Calu3 (cell line): ENCODE results near the gene CCT7. TPM values are rescaled to one million over a fixed set of nuclear protein-coding genes. Genes with fewer than 3 reads are reported as not detected.

Experiments
- BruUV-seq: library from RNA; stranded (reverse); fragments of 400-500 nt; replicated peaks from 2 replicates; lab custom pipeline; 2021; lab: Mats Ljungman, UMichigan
- CTCF ChIA-PET: fragments of 300-600 bp; sonication (Branson Sonifier 250); formaldehyde crosslinking; loops from one replicate; lab custom pipeline; 2022; ENCODE audit warnings: antibody characterized with exemption; lab: Charles Lee
- DNase-seq: peaks from one replicate; pipeline ENCODE4 v3.0.0; 2022
- H3K27ac Mint-ChIP-seq: one replicate; pipeline ENCODE4 v1.8.0; 2022; ENCODE audit warnings: mixed read lengths; ENCODE audit not compliant: unreplicated experiment
- H3K27me3 Mint-ChIP-seq: one replicate; pipeline ENCODE4 v1.8.0; 2022; ENCODE audit warnings: mixed read lengths; ENCODE audit not compliant: unreplicated experiment
- H3K36me3 Mint-ChIP-seq: one replicate; pipeline ENCODE4 v1.8.0; 2022; ENCODE audit warnings: mild to moderate bottlenecking, moderate library complexity, mixed read lengths; ENCODE audit not compliant: insufficient read depth, unreplicated experiment
- H3K4me1 Mint-ChIP-seq: one replicate; pipeline ENCODE4 v1.8.0; 2022; ENCODE audit warnings: mild to moderate bottlenecking, low read depth, mixed read lengths; ENCODE audit not compliant: unreplicated experiment
- H3K4me3 Mint-ChIP-seq: one replicate; pipeline ENCODE4 v1.8.0; 2022; ENCODE audit warnings: mild to moderate bottlenecking, low read depth, moderate library complexity, mixed read lengths; ENCODE audit not compliant: unreplicated experiment
- H3K9me3 Mint-ChIP-seq: one replicate; pipeline ENCODE4 v1.8.0; 2022; ENCODE audit warnings: low read depth, mixed read lengths; ENCODE audit not compliant: unreplicated experiment
- intact Hi-C: fragments of 100-400 bp; cut with micrococcal nuclease; formaldehyde crosslinking; loops from one replicate; pipeline ENCODE4 v1.10.0; 2022; ENCODE audit not compliant: unreplicated experiment
- total RNA-seq: library from RNA; stranded (reverse); gene quantifications from 2 replicates; pipeline ENCODE4 v1.2.3, GENCODE V29; 2022
- TF ChIP-seq, protein P1 (sequence below): fragments of 200-600 bp; IDR thresholded peaks from one replicate; pipeline ENCODE4 v1.8.0; 2022; ENCODE audit warnings: antibody characterized with exemption; ENCODE audit not compliant: unreplicated experiment

CCT7 gene
- total RNA-seq, 1 experiment from 2014 or later: 403 TPM

DNA sequence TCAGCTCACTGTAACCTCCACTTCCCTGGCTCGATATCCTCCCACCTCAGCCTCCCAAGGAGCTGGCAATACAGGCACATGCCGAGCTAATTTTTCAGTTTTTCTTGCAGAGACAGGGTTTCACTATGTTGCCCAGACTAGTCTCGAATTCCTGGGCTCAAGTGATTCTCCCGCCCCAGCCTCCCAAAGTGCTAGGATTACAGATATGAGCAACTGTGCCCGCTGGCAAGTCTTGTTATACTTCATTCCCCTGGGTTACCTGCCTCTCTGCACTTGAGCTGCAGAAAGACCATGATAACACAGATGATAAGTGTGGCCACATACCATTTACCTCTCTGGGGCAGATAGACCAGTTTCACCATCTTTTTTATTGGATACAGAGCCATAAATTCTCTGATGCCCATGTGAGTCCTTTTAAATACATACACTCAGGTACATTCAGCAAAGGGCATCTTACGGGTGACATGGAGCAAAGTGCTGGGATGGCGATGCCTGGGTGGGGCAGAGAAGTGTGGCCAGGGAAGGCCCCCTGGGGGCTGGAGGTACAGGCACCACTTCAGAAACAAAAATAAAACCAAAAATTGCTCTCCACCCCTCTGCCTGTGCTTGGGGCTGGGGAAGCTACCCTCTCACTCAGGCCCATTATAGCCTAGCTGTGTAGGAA, 20.4 kb downstream of the CCT7 start:
- peaks cover 54% of the 10 kb centered on the region for H3K36me3 Mint-ChIP-seq
- TF ChIP-seq, protein P1, sequence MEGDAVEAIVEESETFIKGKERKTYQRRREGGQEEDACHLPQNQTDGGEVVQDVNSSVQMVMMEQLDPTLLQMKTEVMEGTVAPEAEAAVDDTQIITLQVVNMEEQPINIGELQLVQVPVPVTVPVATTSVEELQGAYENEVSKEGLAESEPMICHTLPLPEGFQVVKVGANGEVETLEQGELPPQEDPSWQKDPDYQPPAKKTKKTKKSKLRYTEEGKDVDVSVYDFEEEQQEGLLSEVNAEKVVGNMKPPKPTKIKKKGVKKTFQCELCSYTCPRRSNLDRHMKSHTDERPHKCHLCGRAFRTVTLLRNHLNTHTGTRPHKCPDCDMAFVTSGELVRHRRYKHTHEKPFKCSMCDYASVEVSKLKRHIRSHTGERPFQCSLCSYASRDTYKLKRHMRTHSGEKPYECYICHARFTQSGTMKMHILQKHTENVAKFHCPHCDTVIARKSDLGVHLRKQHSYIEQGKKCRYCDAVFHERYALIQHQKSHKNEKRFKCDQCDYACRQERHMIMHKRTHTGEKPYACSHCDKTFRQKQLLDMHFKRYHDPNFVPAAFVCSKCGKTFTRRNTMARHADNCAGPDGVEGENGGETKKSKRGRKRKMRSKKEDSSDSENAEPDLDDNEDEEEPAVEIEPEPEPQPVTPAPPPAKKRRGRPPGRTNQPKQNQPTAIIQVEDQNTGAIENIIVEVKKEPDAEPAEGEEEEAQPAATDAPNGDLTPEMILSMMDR: no peak
- H3K27me3 Mint-ChIP-seq: no peaks in the 10 kb centered on the region
- intact Hi-C loops: no loop called here
- no peak for DNase-seq
- H3K9me3 Mint-ChIP-seq: no peaks in the 10 kb centered on the region
- H3K4me3 Mint-ChIP-seq: no peak overlapping the region
- H3K4me1 Mint-ChIP-seq: no peaks in the 10 kb centered on the region
- no TSS peak for BruUV-seq
- no peak overlapping the region for H3K27ac Mint-ChIP-seq
- CTCF ChIA-PET: interaction anchor here (0.5 to 1.4 kb wide), 2 partner anchors 21 to 624 kb away, joined by 3 to 4 read pairs; partner anchors contain the start of gene CCT7

DNA sequence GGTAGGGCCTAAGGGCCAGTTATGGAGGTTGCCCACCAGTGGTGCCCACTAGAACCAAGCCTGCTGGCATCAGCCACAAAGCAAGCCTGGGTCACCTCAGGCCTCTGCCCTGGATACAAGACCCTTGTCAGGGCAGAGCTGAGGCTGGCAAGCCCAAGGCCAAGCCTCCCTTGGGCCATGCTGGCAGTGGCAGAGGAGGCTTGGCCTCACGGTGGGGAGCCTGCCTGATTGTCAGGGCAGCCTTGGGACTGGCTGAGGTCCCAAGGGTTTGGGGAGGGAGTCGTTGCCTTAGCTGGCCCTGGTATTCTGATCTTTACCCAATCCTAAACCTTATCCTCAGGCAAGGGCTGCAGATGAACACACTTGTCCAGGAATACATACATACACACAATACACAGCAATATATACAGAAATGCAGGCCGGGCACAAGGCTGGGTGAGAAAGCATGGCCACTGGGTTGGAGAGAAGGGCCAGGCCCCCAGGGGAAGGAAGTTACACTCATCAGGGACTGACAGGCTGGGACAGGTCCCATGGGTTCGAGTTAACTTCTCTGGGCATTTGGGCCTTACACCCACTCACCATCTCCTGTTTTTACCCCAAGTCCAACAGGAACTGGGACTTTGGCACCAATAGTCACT, 21.0 kb downstream of the CCT7 start:
- intact Hi-C loops: no loop called here
- peaks cover 48% of the 10 kb centered on the region for H3K36me3 Mint-ChIP-seq
- DNase-seq: no peak
- CTCF ChIA-PET: interaction anchor here (1.4 kb wide), 1 partner anchor 21 kb away, joined by 4 read pairs; the partner anchor contains the start of gene CCT7
- no peaks in the 10 kb centered on the region for H3K4me1 Mint-ChIP-seq
- no peak overlapping the region for H3K27ac Mint-ChIP-seq
- no TSS peak for BruUV-seq
- H3K9me3 Mint-ChIP-seq: no peaks in the 10 kb centered on the region
- no peaks in the 10 kb centered on the region for H3K27me3 Mint-ChIP-seq
- no peak overlapping the region for H3K4me3 Mint-ChIP-seq
- TF ChIP-seq, protein P1: no peak

DNA sequence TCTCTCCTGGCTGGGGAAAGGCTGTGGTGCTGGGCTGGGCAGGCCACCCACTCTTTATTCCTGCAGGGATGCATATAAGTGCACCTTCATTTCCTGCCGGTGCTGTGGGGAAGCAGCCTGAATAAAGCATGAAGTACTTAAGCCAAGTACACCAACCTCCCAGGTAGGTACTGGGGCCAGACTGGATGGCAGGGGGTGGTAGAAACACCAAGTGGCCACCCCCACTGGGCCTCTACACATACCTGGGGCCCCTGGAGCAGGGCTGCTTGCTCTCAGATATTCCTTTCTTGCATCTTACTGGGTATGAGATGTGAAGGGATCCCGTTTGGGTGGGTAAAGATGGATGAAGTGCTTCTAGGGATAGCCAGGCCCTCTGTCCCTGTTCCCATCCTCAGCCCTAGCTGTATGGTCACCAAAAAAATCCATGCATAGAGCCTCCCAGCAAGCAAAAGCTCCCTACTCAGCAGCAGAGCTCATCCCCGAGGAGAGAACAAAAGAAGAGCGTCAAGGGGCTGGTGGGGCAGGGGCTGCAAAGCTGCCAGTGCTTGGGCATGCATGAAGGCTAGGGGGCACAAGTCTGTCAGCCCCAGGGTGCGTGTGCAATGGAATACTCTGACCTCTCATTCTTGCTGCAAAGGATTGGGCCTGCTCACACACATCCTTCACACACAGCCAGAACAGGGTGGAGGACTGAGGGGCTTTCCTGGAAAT, 22.0 kb downstream of the CCT7 start:
- Mint-ChIP-seq H3K4me1 (no peaks in the 10 kb centered on the region), H3K27me3 (no peaks in the 10 kb centered on the region), H3K9me3 (no peaks in the 10 kb centered on the region), H3K36me3 (peaks cover 43% of the 10 kb centered on the region), H3K4me3 (no peak overlapping the region), H3K27ac (no peak overlapping the region)
- DNase-seq: no peak
- BruUV-seq: no TSS peak
- CTCF ChIA-PET: no interaction called here
- intact Hi-C loops: no loop called here
- TF ChIP-seq, protein P1: no peak

DNA sequence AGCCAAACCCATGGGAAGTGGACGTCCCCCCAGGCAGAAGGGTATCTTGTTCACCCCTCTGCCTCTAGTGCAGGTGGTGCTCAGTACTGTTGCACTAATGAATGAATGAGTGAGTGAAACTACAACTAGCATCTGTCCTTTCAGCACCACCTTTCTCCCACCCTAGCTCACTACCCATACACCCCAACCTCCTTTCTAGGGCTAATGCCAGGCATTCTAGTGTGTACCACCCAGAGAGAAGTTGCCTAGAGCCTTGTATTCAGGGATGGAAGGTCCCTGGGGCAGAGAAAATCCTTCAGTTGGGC, 22.5 kb downstream of the CCT7 start:
- no peaks in the 10 kb centered on the region for H3K9me3 Mint-ChIP-seq
- no peak overlapping the region for H3K27ac Mint-ChIP-seq
- BruUV-seq: no TSS peak
- intact Hi-C loops: no loop called here
- no peaks in the 10 kb centered on the region for H3K4me1 Mint-ChIP-seq
- CTCF ChIA-PET: no interaction called here
- no peaks in the 10 kb centered on the region for H3K27me3 Mint-ChIP-seq
- peaks cover 39% of the 10 kb centered on the region for H3K36me3 Mint-ChIP-seq
- DNase-seq: no peak
- TF ChIP-seq, protein P1: no peak
- no peak overlapping the region for H3K4me3 Mint-ChIP-seq
